ENCODE measurements around the gene ADGRD1.

Gene ADGRD1

GRCh38 chr12:131009595-131010395, 56.1 kb downstream of the ADGRD1 start:
- no peak overlapping the region for H3K4me3 ChIP-seq (ENCODE audit: low read length)
- H3K27me3 ChIP-seq (ENCODE audit: insufficient read depth, low read length), result peaks cover 21% of the 10 kb centered on the region
- H3K9me3 ChIP-seq (ENCODE audit: low read length), result no peaks in the 10 kb centered on the region
- H3K36me3 ChIP-seq (ENCODE audit: insufficient read depth, low read length), result no peaks in the 10 kb centered on the region
- H3K4me1 ChIP-seq (ENCODE audit: insufficient read depth, low read length), result no peaks in the 10 kb centered on the region
- no peak overlapping the region for H2AFZ ChIP-seq (ENCODE audit: low read depth, low read length)

GRCh38 chr12:131010396-131011131, 56.9 kb downstream of the ADGRD1 start:
- no peaks in the 10 kb centered on the region for H3K36me3 ChIP-seq (ENCODE audit: insufficient read depth, low read length)
- no peak overlapping the region for H3K4me3 ChIP-seq (ENCODE audit: low read length)
- H3K9me3 ChIP-seq (ENCODE audit: low read length), result no peaks in the 10 kb centered on the region
- H3K4me1 ChIP-seq (ENCODE audit: insufficient read depth, low read length), result no peaks in the 10 kb centered on the region
- no peak overlapping the region for H2AFZ ChIP-seq (ENCODE audit: low read depth, low read length)
- H3K27me3 ChIP-seq (ENCODE audit: insufficient read depth, low read length), result peaks cover 23% of the 10 kb centered on the region

GRCh38 chr12:131011165-131012079, 57.7 kb downstream of the ADGRD1 start:
- H3K4me1 ChIP-seq (ENCODE audit: insufficient read depth, low read length), result no peaks in the 10 kb centered on the region
- H3K36me3 ChIP-seq (ENCODE audit: insufficient read depth, low read length), result no peaks in the 10 kb centered on the region
- H2AFZ ChIP-seq (ENCODE audit: low read depth, low read length), result no peak overlapping the region
- peaks cover 20% of the 10 kb centered on the region for H3K27me3 ChIP-seq (ENCODE audit: insufficient read depth, low read length)
- H3K4me3 ChIP-seq (ENCODE audit: low read length), result no peak overlapping the region
- H3K9me3 ChIP-seq (ENCODE audit: low read length), result no peaks in the 10 kb centered on the region

GRCh38 chr12:131012279-131013069, 58.8 kb downstream of the ADGRD1 start:
- no peaks in the 10 kb centered on the region for H3K4me1 ChIP-seq (ENCODE audit: insufficient read depth, low read length)
- H3K4me3 ChIP-seq (ENCODE audit: low read length), result no peak overlapping the region
- peaks cover 18% of the 10 kb centered on the region for H3K27me3 ChIP-seq (ENCODE audit: insufficient read depth, low read length)
- H2AFZ ChIP-seq (ENCODE audit: low read depth, low read length), result no peak overlapping the region
- no peaks in the 10 kb centered on the region for H3K36me3 ChIP-seq (ENCODE audit: insufficient read depth, low read length)
- no peaks in the 10 kb centered on the region for H3K9me3 ChIP-seq (ENCODE audit: low read length)

- H3K4me1 ChIP-seq (ENCODE audit: insufficient read depth, low read length), result no peaks in the 10 kb centered on the region
- no peaks in the 10 kb centered on the region for H3K36me3 ChIP-seq (ENCODE audit: insufficient read depth, low read length)
- peaks cover 12% of the 10 kb centered on the region for H3K27me3 ChIP-seq (ENCODE audit: insufficient read depth, low read length)
- H2AFZ ChIP-seq (ENCODE audit: low read depth, low read length), result no peak overlapping the region
- no peaks in the 10 kb centered on the region for H3K9me3 ChIP-seq (ENCODE audit: low read length)
- H3K4me3 ChIP-seq (ENCODE audit: low read length), result no peak overlapping the region
Observed at GRCh38 chr12:131013118-131013517, 59.4 kb downstream of the ADGRD1 start.

- Histone ChIP-seq H3K27me3 (ENCODE audit: insufficient read depth, low read length) (peaks cover 2% of the 10 kb centered on the region), H3K4me3 (ENCODE audit: low read length) (no peak overlapping the region), H2AFZ (ENCODE audit: low read depth, low read length) (no peak overlapping the region), H3K36me3 (ENCODE audit: insufficient read depth, low read length) (no peaks in the 10 kb centered on the region), H3K4me1 (ENCODE audit: insufficient read depth, low read length) (no peaks in the 10 kb centered on the region), H3K9me3 (ENCODE audit: low read length) (no peaks in the 10 kb centered on the region)
Observed at GRCh38 chr12:131014343-131014742, 60.6 kb downstream of the ADGRD1 start.

- no peak overlapping the region for H2AFZ ChIP-seq (ENCODE audit: low read depth, low read length)
- no peaks in the 10 kb centered on the region for H3K4me1 ChIP-seq (ENCODE audit: insufficient read depth, low read length)
- H3K36me3 ChIP-seq (ENCODE audit: insufficient read depth, low read length), result no peaks in the 10 kb centered on the region
- no peaks in the 10 kb centered on the region for H3K9me3 ChIP-seq (ENCODE audit: low read length)
- H3K4me3 ChIP-seq (ENCODE audit: low read length), result no peak overlapping the region
- peaks cover 2% of the 10 kb centered on the region for H3K27me3 ChIP-seq (ENCODE audit: insufficient read depth, low read length)
Observed at GRCh38 chr12:131015581-131016337, 62.1 kb downstream of the ADGRD1 start.

GRCh38 chr12:131017477-131017991, 63.8 kb downstream of the ADGRD1 start:
- Histone ChIP-seq H3K4me3 (ENCODE audit: low read length) (no peak overlapping the region), H2AFZ (ENCODE audit: low read depth, low read length) (no peak overlapping the region), H3K9me3 (ENCODE audit: low read length) (peaks cover 3% of the 10 kb centered on the region), H3K36me3 (ENCODE audit: insufficient read depth, low read length) (no peaks in the 10 kb centered on the region), H3K27me3 (ENCODE audit: insufficient read depth, low read length) (peaks cover 2% of the 10 kb centered on the region), H3K4me1 (ENCODE audit: insufficient read depth, low read length) (no peaks in the 10 kb centered on the region)

- Histone ChIP-seq H3K27me3 (ENCODE audit: insufficient read depth, low read length) (peaks cover 2% of the 10 kb centered on the region), H2AFZ (ENCODE audit: low read depth, low read length) (no peak overlapping the region), H3K9me3 (ENCODE audit: low read length) (peaks cover 3% of the 10 kb centered on the region), H3K4me1 (ENCODE audit: insufficient read depth, low read length) (no peaks in the 10 kb centered on the region), H3K4me3 (ENCODE audit: low read length) (no peak overlapping the region), H3K36me3 (ENCODE audit: insufficient read depth, low read length) (no peaks in the 10 kb centered on the region)
Observed at GRCh38 chr12:131018019-131018620, 64.4 kb downstream of the ADGRD1 start.

GRCh38 chr12:131018808-131019397, 65.2 kb downstream of the ADGRD1 start:
- peaks cover 2% of the 10 kb centered on the region for H3K27me3 ChIP-seq (ENCODE audit: insufficient read depth, low read length)
- H3K4me1 ChIP-seq (ENCODE audit: insufficient read depth, low read length), result no peaks in the 10 kb centered on the region
- H3K36me3 ChIP-seq (ENCODE audit: insufficient read depth, low read length), result no peaks in the 10 kb centered on the region
- no peak overlapping the region for H3K4me3 ChIP-seq (ENCODE audit: low read length)
- peaks cover 3% of the 10 kb centered on the region for H3K9me3 ChIP-seq (ENCODE audit: low read length)
- no peak overlapping the region for H2AFZ ChIP-seq (ENCODE audit: low read depth, low read length)
